Uterus (tissue), 2 donors: ENCODE results near the gene ADNP.

ENCODE experiments used
- POLR2A ChIP-seq, 2 donors: fragments of 450-650 bp; IDR thresholded peaks; one replicate each; pipeline ENCODE4 v1.6.1; 2016; ENCODE audit warnings: antibody characterized with exemption in 2 of 2, mild to moderate bottlenecking in 1 of 2, moderate library complexity in 1 of 2
- TF ChIP-seq, protein P1 (sequence below), 4 experiments: fragments of 200-600 bp in 2 of 4; fragments of 450-650 bp in 2 of 4; sonication (generic) in 2 of 4; IDR thresholded peaks; one replicate each; pipeline ENCODE4 v1.5.1; 2016 to 2019; ENCODE audit warnings: antibody characterized with exemption in 4 of 4, mild to moderate bottlenecking in 2 of 4, moderate library complexity in 1 of 4

DNA sequence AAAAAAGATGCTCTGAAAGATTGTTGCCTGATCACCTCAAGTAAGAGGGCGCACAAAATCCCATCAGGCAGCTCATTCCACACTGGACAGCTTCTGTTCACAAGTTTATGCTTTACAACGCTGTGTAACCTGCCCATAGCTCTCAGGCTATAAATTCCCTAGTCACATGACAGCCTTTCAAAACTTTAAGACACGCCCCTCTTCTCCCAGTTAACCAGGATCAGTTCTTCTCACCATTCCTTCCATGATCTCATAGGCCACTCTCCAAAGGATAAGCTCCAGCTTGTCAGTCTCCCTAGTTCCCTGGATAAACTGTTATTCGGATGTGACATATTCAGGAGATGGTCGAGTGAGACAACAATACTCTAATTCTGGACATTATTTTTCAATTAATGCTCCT is 15.0 kb downstream of the ADNP start:
- TF ChIP-seq, protein P1, sequence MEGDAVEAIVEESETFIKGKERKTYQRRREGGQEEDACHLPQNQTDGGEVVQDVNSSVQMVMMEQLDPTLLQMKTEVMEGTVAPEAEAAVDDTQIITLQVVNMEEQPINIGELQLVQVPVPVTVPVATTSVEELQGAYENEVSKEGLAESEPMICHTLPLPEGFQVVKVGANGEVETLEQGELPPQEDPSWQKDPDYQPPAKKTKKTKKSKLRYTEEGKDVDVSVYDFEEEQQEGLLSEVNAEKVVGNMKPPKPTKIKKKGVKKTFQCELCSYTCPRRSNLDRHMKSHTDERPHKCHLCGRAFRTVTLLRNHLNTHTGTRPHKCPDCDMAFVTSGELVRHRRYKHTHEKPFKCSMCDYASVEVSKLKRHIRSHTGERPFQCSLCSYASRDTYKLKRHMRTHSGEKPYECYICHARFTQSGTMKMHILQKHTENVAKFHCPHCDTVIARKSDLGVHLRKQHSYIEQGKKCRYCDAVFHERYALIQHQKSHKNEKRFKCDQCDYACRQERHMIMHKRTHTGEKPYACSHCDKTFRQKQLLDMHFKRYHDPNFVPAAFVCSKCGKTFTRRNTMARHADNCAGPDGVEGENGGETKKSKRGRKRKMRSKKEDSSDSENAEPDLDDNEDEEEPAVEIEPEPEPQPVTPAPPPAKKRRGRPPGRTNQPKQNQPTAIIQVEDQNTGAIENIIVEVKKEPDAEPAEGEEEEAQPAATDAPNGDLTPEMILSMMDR (IDR thresholded peaks at IDR 0.05), result no peak
- no peak for TF ChIP-seq POLR2A (IDR thresholded peaks at IDR 0.05)
